ENCODE results near the gene COX6A2.

GRCh38 chr16:31464348-31464769, 36.2 kb upstream of the COX6A2 start:
- TF ChIP-seq GATA2 (IDR thresholded peaks at IDR 0.05; ENCODE audit: low read depth, low read length) (no peak), GATA3 (IDR thresholded peaks at IDR 0.05; ENCODE audit: low read depth, low read length) (no peak)
